Retina (tissue), 1 donor: ENCODE measurements around the gene MBOAT7.
A peak's percentile ranks its signal among the peaks of the same experiment; 100 is the strongest.
"Not testable (repeated sequence)": the region's sequence is repeated elsewhere in the genome, so short reads cannot be mapped to it uniquely, and the experiment has no call there.

Source experiments
- DNase-seq: peaks from one replicate; pipeline ENCODE4 v3.0.0-alpha.2; 2016

MBOAT7 gene

DNA sequence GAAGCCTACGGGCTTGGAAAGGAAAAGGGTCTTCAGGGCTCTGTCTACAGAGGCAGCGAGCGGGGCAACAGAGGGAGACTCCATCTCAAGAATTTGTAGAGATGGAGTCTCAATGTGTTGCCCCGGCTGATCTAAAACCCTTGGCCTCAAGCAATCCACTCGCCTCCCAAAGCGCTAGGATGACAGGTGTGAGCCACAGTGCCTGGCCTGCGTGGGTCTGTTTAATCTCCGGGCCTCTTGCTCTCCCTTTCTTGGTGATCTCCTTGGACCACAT lies 19.3 kb upstream of the MBOAT7 start:
- DNase-seq = no peak

DNA sequence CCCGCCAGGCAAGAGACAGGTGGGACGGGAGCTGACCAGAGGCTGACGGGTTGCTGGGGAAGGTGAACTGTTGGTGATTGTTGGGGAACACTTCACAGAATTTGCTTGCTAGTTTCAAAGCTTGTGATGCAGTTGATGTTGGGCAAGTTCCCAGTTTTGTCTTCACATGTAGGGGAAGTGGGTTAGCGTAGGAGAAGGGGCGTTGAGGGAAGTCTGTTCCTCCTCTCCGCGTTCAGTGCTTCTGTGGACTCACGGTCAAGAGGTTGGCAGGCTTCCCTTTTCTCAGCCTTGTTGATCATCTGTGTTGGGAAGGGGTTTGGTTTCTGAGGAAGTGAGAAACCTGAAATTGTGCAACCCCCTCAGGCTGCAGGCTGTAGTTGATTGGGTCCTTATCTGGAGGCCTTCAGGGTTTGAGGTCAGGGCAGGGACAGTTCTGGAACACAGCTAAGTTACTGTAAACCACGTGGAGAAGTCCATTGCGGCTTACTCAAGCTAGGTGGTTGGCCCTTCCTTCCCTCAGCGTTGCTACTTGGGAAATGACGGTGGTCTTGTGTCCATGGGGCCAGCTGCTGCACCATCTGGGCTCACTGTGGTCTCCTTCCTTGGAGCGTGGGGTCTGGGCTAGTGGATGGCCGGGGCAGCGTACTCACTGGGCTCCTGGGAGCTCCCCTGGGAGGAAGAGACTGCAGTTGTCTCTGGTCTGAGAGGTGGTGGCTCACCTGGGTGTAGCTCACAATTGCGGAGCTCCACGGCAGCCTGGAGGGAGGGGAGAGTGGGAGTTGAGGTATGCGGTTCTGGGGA lies 18.8 kb upstream of the MBOAT7 start:
- DNase-seq = peak; percentile 12

DNA sequence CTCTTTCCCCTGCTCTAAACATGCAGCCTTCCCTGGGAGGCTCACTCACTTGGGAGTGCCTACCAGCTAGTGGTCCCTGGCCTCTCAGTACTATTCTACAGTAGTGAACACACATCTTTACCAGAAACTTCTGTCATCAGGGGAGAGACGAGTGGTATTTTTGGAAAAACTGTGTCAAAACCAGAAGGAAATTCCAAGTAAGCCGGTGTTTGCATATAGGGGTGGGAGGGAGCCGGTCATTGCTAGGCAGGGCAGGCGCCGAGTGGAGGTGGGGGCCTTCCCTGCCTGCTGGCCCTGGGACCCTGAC lies 18.2 kb upstream of the MBOAT7 start:
- no peak for DNase-seq

DNA sequence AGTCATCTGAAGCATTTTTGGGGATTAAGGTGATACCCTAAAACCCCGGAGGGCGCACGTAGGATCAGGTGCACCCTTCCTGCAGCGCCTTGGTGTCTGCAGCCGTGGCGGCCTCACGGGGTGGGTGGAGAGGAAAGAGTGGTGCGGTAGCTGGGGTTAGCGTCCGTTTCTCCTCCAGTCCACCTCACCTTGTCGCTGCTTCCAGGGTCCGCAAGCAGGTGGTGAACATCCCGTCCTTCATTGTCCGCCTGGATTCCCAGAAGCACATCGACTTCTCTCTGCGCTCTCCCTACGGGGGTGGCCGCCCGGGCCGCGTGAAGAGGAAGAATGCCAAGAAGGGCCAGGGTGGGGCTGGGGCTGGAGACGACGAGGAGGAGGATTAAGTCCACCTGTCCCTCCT lies 17.8 kb upstream of the MBOAT7 start:
- not testable (repeated sequence) for DNase-seq

DNA sequence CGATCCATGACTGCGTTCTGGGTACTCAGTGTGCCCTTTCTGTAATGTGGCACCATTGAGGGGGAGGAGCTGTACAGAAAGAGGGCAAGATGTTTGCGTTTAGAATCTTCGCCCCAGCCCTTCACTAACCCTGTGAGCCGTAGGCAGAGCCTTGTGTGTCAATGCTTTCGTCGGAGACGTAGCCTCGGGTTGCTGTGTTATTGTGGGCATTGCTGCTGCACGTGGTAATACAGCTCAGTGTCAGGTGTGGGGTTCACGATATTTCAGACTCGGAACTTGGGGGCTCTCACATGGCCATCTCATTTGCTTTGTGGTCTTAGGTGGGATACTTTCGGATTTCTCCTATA lies 17.4 kb upstream of the MBOAT7 start:
- no peak for DNase-seq

DNA sequence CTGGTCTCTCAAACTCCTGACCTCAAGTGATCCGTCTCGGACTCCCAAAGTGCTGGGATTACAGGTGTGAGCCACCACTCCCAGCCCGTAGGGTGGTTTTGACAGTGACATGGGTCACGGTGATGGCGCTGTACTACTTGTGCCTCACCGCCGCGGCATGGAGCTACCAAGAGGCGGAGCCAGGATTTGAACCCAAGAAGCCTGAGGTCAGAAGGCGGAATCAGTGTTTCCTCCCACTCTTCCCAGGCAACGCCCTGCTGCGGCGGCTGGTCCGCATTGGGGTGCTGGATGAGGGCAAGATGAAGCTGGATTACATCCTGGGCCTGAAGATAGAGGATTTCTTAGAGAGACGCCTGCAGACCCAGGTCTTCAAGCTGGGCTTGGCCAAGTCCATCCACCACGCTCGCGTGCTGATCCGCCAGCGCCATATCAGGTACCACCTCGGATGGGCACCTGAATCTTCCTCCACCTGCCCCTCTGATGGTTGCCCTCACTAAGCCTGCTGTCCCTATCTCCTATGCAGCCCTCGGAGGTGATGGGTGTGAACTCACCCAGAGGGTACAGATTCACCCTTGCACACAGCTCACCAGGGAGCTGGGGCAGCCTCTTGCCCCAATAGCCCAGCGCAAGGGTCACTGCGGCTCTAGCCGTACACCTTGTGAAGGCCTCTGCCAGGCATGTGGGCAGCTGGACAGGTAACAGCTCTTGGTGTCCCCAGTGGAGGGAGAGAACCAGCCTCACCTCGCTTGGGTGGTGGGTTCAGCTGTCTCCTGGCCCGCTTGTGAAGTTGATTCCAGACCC lies 16.9 kb upstream of the MBOAT7 start:
- DNase-seq = no peak

DNA sequence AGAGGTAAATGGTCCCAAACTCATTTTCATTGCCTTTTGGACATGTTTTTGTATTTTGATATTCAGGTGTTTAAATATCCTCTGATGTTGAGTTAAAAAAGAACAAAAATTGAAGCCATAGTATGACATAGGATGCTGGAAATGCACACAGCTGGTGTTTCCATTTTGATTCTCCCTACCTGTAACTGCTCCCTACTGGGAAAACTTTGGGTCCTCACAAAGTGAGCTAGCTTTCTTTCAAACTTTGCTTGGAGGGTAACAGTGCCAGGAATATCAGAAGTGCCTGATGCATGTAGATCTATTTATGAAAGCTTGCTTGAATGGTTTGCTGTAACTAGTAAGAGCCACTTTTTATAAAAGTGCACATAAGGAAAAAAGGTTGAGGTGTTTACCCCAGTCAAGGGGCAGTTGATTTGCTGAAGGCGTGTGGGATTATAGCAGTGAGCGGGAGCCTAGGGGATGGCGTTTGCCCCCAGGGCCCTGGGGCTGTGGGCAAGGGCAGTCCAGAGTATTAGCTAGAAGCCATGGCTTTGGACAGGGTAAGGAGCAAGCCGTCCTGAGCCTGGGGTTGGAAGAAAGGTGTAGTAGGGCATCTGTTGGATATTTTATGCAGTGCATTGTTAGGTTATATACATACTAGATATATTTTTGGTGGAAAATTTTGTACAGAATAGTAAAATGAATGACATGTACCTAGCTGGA lies 15.5 kb upstream of the MBOAT7 start:
- no peak for DNase-seq

DNA sequence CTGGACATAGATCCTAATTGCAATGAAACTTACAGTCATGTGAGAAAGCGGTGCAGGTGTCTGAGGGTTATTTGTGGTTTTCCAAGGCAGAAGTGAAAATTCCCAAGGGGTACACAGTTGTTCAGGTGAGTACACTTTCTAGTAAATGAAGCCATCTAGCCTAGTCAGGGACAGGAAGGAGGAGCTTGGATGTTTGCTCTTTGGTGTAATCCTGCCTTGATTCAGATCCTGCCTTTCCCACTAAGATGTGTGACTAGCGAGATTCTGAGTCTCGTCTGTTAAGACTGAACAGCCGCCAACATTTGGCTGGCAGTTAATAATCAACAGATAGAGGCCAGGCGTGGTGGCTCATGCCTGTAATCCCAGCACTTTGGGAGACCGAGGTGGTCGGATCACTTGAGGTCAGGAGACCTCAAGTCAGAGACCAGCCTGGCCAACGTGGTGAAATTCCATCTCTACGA lies 13.8 kb upstream of the MBOAT7 start:
- no peak for DNase-seq

DNA sequence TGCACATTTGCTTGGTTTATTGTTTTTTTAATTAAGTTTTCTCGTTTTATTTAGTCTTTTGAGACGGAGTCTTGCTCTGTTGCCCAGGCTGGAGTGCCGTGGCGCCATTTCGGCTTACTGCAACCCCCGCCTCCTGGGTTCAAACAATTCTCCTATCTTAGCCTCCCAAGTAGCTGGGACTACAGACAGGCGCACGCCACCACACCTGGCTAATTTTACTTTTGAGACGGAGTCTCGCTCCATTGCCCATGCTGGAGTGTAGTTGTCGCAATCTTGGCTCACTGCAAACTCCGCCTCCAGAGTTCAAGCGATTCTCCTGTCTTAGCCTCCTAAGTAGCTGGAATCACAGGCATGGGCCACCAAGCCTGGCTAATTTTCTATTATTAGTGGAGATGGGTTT lies 12.6 kb upstream of the MBOAT7 start:
- no peak for DNase-seq

DNA sequence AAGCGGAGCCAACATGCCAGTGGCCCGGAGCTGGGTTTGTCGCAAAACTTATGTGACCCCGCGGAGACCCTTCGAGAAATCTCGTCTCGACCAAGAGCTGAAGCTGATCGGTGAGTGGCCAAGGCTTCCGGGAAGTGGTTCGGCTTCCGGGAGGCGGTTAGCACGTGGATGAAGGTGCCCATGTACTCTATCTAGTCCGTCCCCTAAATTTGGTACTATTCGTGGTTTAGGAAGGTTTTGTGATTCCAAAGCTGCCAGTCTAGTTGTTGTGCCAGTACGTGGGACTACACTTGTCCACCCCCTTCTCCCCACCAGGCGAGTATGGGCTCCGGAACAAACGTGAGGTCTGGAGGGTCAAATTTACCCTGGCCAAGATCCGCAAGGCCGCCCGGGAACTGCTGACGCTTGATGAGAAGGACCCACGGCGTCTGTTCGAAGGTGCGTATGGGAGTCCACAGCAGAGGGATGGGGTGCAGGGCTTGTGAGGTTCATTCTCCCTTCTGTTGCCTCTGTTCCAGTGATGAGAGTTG lies 11.9 kb upstream of the MBOAT7 start:
- no peak for DNase-seq

DNA sequence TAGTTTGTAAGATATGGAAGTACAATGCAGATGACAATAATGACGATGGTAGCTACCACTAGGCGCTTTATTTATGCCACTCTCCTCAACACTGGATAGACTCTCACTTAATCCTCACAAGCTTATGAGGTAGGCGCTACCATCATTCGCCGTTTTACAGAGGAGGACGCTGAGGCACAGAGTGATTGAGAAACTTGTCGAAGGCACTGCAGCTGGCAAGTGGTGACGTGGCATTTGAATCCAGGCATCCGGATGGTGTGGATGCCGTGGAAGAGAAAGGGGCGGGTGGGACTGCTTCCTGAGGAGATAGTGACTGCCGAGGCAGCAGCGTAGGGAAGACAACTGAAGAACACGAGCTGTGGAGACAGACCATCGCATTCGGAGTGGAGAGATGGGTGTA lies 10.0 kb upstream of the MBOAT7 start:
- DNase-seq = no peak

DNA sequence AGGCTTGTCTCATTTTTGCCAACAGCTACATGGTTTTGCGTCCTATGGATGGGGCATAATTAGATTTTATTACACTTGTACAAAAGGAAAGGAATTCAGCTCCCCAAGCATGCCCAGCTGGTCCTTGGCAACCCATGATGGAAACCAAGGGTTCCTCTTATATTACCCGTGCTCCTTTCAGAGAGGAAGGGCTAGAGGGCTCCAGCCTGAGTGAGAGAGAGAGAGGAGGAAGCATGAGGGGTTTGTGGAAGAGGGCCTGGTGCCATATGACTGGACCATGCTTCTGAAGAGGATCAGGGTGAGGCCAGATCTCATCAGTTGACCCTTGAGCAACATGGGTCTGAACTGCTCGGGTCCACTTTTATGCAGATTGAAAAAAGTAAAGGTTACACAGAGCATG lies 7.7 kb upstream of the MBOAT7 start:
- no peak for DNase-seq

DNA sequence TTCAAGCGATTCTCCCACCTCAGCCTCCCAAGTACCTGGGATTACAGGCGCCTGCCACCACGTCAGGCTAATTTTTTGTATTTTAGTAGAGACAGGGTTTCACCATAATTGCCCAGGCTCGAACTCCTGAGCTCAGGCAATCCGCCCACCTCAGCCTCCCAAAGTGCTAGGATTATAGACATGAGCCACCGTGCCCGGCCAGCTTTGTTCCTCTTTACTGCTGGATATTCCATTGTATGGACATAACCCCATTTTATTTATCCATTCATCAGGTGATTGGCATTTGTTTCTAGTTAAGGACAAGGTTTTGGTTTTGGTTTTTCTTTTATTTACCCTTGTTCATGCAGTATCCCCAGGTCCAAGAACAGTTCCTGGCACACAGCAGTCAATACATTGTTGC lies 7.2 kb upstream of the MBOAT7 start:
- no peak for DNase-seq

DNA sequence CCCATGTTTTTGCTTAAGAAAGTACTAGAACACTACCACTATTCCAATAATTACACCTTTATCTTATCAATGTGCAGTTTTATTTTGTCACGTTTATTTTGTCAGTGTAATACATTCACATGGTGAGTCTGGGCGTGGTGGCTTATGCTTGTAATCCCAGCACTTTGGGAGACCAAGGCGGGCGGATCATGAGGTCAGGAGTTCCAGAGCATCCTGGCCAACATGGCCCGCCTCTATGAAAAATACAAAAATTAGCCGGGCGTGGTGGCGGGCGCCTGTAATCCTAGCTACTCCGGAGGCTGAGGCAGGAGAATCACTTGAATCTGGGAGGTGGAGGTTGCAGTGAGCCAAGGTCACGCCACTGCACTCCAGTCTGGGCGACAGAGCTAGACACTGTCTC lies 5.1 kb upstream of the MBOAT7 start:
- DNase-seq = not testable (repeated sequence)

DNA sequence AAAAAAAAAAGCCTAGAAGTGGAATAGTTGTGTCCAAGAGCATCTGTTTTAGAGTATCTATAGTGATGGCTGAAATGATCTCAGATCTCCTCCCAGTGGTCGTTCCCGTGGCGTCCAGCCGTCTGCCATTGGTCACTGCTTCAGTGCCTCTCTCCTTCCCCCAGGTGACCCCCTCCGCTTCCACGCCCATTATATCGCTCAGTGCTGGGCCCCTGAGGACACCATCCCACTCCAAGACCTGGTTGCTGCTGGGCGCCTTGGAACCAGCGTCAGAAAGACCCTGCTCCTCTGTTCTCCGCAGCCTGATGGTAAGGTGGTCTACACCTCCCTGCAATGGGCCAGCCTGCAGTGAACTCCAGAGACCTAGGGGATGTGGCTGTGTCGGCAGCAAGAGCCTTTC lies 3.6 kb upstream of the MBOAT7 start:
- no peak for DNase-seq

DNA sequence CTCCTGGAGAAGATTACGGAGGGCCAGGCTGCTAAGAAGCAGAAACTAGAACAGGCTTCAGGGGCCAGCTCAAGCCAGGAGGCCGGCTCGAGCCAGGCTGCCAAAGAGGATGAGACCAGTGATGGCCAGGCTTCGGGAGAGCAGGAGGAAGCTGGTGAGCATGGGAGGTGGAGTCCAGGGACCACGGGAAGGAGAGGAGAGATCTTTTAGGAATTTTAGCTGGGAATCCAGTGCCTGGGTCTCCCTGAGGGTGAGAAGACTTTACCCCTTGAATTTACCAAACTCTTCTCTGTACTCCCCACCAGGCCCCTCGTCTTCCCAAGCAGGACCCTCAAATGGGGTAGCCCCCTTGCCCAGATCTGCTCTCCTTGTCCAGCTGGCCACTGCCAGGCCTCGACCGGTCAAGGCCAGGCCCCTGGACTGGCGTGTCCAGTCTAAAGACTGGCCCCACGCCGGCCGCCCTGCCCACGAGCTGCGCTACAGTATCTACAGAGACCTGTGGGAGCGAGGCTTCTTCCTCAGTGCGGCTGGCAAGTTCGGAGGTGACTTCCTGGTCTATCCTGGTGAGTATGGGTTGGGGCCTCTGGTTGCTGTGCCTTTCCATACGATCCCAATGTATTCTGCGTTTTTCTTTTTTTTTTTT lies 2.6 kb upstream of the MBOAT7 start:
- DNase-seq = no peak

DNA sequence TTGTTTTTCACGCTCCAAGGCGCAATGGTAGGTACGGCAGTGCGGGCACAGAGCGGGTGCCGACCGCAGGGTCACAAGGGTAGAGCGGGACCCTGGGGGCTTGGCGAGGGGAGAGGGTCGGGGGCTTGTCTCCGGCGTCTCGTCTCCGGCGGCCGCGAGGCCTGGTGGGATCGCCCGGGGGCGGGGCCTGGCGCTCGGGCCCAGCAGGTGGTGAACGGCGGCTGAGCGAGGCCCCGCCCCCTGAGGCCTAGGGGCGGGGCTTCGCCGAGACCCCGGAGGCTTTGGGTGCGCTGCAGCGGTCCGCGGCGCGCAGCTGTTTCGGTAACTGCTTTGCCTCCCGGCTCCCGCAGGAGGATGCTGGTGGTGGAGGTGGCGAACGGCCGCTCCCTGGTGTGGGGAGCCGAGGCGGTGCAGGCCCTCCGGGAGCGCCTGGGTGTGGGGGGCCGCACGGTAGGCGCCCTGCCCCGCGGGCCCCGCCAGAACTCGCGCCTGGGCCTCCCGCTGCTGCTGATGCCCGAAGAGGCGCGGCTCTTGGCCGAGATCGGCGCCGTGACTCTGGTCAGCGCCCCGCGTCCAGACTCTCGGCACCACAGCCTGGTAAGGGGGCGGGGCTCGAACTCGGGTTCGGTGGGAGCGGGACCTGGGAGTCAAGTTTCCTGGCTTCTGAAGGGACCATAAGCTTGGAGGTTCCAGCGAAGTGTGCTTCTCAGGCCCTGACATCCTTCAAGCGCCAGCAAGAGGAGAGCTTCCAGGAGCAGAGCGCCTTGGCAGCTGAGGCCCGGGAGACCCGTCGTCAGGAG lies 1.8 kb upstream of the MBOAT7 start, which contains the start of gene TSEN34:
Gene TSEN34 (plus strand): TSS at position 298 of the 800 bp plus-strand sequence. CDS start 57 bp downstream, at position 355.
- peak; percentile 98 for DNase-seq

DNA sequence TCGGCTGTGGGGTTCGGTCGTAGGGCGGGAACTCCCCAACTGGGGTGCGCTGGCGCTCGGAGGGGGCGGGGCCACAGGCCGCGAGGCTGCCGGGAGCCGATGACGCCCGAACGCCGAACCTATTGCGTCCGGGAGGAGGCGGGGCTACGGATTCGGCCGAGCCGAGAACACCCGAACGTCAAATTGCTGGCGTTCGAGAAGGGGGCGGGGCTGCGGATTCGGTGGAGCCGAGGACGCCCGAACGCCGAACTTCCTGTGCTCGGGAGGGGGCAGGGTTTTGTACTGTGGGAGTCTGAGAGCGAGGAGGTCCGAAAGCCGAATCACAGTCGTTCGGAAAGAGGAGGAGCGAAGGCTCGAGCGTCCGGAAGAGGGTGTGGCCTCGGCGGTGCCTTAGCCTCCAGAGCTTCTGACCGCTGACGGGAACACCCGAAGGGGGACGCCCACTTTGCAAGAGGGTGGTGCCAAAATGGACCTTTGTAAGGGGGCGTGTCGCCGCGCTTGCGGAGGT lies 1.2 kb upstream of the MBOAT7 start:
- DNase-seq = peak; percentile 99

DNA sequence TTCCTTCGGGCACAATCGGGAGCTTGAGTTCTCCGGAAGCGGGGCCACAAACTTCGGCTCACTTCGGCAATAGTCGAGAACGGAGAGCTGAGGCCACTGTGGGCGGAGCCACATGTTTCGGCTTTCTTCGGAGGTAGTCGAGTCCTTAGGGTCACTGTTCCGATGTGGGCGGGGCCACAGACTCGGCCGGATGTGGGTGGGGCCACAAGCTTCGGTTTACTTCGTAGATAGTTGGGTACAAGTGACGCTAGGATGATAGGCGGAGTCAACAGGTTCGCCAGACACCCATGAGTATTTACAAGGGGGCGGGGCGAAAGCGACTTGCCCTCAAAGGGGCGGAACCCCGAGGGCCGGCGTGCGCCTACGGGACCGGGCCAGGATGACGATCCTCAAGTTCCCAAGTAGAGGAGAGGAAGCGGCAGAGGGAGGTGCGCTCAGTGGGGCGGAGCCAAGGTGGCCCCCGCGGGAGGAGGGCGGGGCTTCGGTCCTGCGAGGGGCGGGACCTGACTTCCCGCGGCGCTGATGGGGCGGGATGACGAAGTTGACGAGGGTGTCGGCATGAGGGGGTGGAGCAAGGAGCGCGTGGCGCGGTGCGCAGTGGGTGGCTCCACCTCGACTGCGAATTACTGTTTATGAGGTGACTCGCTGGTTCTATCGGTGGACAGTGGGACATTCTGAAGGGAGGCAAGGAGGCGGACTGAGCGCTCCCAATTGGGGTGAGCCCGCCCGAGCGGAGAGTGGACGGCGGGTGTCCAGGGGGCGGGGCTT lies 539 bp upstream of the MBOAT7 start:
- peak; percentile 100 for DNase-seq

DNA sequence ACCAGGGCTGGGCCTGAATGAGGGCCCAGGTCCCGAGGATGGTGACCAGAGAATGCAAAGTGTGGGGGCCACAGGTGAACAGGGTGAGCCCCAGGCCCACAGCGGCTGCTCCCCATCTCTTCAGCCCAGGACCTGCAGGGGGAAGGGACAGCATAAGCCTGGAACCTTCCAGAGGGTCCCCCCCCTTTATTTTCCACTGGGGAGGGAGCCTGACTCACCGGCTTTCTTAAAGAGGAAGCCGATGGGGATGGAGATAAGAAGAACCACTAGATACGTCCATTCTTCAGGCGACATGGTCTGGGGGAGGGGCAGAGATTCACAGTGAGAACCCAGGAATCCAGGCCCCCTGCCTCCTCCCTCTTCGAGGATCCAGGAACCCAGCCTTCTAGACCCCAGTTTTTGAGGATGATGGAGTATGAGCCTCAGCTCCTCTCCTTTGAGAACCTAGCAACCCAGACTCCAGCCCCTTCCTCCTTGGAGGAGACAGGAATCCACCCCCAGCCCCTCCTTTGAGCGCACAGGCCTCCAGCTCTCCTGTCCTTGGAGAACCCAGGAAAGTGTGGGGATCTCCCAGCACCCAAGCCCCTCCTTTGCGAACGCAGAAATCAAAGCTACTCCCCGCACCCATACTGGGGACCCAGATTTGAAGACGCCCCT lies 1.0 kb downstream of the MBOAT7 start:
- DNase-seq = no peak

DNA sequence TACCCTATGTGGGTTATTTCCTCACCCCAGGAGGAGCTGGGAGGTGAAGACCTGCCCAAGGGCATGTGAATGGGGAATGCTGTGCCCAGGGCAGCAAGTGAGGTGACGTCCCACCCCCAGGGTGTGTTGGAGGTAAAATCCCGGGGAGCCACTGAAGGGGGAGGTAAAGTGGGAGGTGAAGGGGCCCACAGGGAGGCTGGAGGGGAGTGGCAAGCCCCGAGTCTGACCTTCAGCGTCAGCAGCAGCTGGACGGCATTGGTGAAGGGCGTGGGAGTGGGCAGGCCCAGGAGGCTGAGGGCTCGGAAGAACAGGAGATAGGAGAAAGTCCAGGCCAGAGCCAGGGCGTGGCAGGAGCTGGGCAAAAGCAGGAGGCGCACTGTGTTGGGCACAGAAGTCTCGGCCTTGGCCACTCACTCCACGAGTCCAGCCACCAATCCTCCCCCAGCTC lies 2.4 kb downstream of the MBOAT7 start:
- DNase-seq = no peak
